ENCODE measurements around the gene KRTAP13-1. TPM values are rescaled to one million over a fixed set of nuclear protein-coding genes. Genes with fewer than 3 reads are reported as not detected.

Gene KRTAP13-1
- polyA plus RNA-seq, 2 of the 4 experiments (the other 2 are of a cell fraction), result not detected

DNA sequence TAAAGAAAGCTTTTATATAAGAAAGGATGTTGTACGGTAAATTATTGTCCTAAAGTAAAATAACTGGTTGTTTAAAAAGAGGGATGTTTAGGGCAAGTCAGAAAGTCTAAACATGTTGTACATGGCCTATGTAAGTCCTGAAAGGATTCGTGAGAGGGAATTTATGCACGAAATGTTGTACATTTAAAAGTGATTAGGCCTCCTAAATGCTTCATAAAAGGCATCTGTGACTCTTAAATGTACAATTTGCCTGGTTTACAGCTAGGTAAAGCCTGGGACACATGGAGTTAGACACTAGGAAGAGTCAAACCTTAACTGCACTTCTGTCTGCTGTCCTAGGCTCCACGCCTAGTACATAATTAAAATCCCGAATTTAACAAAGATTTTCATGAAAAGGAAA is 20.2 kb downstream of the KRTAP13-1 start (continued):
- TF ChIP-seq RNF2 (IDR thresholded peaks at IDR 0.05; ENCODE audit: borderline replicate concordance, low read depth) (no peak), EHF (CRISPR knock-in tag; IDR thresholded peaks at IDR 0.05) (no peak), CHD2 (IDR thresholded peaks at IDR 0.05; ENCODE audit: low read length, partially characterized antibody) (no peak), GATA3 (IDR thresholded peaks at IDR 0.05; ENCODE audit: borderline replicate concordance) (no peak), BHLHE40 (IDR thresholded peaks at IDR 0.05; ENCODE audit: low read depth, low read length) (no peak)

DNA sequence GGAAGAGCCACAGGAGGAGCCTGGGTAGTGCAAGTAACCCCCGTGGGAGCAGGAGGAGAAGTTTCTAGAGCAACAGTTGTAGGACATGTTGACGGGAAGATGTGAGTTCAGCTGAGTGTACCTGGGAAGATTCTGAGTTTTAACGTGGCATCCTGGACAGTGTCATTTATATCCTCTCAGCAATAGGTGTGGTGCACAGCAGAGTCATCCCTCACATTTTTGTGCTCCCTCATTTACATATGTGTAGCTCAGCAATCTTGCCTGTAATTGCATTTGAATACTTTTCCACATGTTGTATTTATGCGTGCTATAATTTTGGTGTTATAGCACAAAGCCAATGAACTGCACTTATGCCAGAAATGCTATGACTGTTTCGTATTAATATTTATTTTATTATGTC is 30.0 kb downstream of the KRTAP13-1 start, which contains the start of gene KRTAP13-3:
TSS of gene KRTAP13-3 (minus strand) at position 101 of the 400 bp plus-strand sequence. CDS start at position 87, 14 bp downstream.
- Histone ChIP-seq H3K27ac (no peak within 1 kb of the TSS), H3K4me2 (no peak within 1 kb of the TSS), H3K9me3 (no peaks in the 10 kb centered on the region), H3K4me3 (no peak within 1 kb of the TSS), H3K4me1 (no peaks in the 10 kb centered on the region)
- ChIA-PET POLR2A (no interaction called here), CTCF (no interaction called here)
- no peak for TF ChIP-seq MAFK (IDR thresholded peaks at IDR 0.05; ENCODE audit: partially characterized antibody)
- no peak for TF ChIP-seq FOXS1 (CRISPR knock-in tag; IDR thresholded peaks at IDR 0.05)
- TF ChIP-seq TP53 (CRISPR knock-in tag; IDR thresholded peaks at IDR 0.05), result no peak
- TF ChIP-seq FOSB (CRISPR knock-in tag; IDR thresholded peaks at IDR 0.05), result no peak
- no peak for TF ChIP-seq CHD4 (IDR thresholded peaks at IDR 0.05; ENCODE audit: borderline replicate concordance)
- ATAC-seq (no peak), FAIRE-seq (no peak), DNase-seq (ENCODE audit: low read depth in 1 of 2, low spot score in 1 of 2) (no peak)
- 16% methylated on average over 5 of the region's 5 CpGs for WGBS (ENCODE audit: missing lambda C conversion rate)

DNA sequence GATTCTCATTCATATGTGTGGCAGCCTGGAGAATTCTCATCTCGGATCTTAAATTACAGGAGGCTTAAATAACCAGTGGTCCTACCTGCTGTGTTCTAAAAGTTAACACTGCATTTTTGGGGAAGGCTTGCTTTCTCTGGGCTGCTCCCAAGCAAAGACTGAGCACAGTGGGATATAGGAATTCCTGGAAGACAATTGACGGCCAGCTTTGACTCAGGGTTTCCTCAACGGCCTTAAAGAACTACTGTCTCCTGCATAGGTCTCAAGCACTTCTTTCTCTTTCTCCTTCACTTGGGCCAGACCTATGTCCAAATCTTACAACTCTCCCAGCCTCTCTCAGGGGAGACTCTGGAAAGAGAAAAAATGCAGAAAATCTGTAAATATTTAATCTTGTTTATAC is 30.9 kb downstream of the KRTAP13-1 start:
- no peak overlapping the region for H3K4me2 ChIP-seq
- ChIA-PET POLR2A (no interaction called here), CTCF (no interaction called here)
- FAIRE-seq (no peak), DNase-seq (ENCODE audit: low read depth in 1 of 2, low spot score in 1 of 2) (no peak), ATAC-seq (no peak)
- no peak overlapping the region for H3K27ac ChIP-seq
- H3K4me3 ChIP-seq, result no peak overlapping the region
- WGBS (ENCODE audit: missing lambda C conversion rate), result 0% methylated on average over 3 of the region's 3 CpGs
- no peaks in the 10 kb centered on the region for H3K4me1 ChIP-seq
- H3K9me3 ChIP-seq, result no peaks in the 10 kb centered on the region
- TF ChIP-seq, protein P1, sequence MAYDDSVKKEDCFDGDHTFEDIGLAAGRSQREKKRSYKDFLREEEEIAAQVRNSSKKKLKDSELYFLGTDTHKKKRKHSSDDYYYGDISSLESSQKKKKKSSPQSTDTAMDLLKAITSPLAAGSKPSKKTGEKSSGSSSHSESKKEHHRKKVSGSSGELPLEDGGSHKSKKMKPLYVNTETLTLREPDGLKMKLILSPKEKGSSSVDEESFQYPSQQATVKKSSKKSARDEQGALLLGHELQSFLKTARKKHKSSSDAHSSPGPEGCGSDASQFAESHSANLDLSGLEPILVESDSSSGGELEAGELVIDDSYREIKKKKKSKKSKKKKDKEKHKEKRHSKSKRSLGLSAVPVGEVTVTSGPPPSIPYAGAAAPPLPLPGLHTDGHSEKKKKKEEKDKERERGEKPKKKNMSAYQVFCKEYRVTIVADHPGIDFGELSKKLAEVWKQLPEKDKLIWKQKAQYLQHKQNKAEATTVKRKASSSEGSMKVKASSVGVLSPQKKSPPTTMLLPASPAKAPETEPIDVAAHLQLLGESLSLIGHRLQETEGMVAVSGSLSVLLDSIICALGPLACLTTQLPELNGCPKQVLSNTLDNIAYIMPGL (CRISPR knock-in tag; IDR thresholded peaks at IDR 0.05; ENCODE audit: borderline replicate concordance), result no peak
- TF ChIP-seq, protein P2, sequence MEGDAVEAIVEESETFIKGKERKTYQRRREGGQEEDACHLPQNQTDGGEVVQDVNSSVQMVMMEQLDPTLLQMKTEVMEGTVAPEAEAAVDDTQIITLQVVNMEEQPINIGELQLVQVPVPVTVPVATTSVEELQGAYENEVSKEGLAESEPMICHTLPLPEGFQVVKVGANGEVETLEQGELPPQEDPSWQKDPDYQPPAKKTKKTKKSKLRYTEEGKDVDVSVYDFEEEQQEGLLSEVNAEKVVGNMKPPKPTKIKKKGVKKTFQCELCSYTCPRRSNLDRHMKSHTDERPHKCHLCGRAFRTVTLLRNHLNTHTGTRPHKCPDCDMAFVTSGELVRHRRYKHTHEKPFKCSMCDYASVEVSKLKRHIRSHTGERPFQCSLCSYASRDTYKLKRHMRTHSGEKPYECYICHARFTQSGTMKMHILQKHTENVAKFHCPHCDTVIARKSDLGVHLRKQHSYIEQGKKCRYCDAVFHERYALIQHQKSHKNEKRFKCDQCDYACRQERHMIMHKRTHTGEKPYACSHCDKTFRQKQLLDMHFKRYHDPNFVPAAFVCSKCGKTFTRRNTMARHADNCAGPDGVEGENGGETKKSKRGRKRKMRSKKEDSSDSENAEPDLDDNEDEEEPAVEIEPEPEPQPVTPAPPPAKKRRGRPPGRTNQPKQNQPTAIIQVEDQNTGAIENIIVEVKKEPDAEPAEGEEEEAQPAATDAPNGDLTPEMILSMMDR (IDR thresholded peaks at IDR 0.05), result no peak
- no peak for TF ChIP-seq ZC3H11A (IDR thresholded peaks at IDR 0.05)

DNA sequence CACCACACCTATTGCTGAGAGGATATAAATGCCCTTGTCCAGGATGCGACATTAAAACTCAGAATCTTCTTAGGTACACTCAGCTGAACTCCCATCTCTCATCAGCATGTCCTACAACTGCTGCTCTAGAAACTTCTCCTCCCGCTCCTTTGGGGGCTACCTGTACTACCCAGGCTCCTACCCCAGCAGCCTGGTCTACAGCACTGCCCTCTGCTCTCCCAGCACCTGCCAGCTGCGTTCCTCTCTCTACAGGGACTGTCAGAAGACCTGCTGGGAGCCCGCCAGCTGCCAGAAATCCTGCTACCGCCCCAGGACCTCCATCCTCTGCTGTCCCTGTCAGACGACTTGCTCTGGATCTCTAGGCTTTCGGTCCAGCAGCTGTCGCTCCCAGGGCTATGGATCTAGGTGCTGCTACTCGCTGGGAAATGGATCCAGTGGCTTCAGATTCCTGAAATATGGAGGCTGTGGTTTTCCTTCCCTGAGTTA is 34.4 kb downstream of the KRTAP13-1 start, which contains the start of gene KRTAP13-4:
TSS of gene KRTAP13-4 (plus strand) at position 51 of the 486 bp plus-strand sequence. CDS start at position 107, 56 bp downstream.
- FAIRE-seq (no peak), DNase-seq (ENCODE audit: low read depth in 1 of 2, low spot score in 1 of 2) (no peak), ATAC-seq (no peak)
- 0% methylated on average over 6 of the region's 9 CpGs for WGBS (ENCODE audit: missing lambda C conversion rate)
- H3K27ac ChIP-seq, result no peak within 1 kb of the TSS
- ChIA-PET CTCF (no interaction called here), POLR2A (no interaction called here)
- no peaks in the 10 kb centered on the region for H3K9me3 ChIP-seq
- H3K4me2 ChIP-seq, result no peak within 1 kb of the TSS
- H3K4me3 ChIP-seq, result no peak within 1 kb of the TSS
- no peaks in the 10 kb centered on the region for H3K4me1 ChIP-seq
- no peak for TF ChIP-seq MYC (IDR thresholded peaks at IDR 0.05; ENCODE audit: borderline replicate concordance, low read length)
- TF ChIP-seq FOSB (CRISPR knock-in tag; IDR thresholded peaks at IDR 0.05), result no peak
- TF ChIP-seq CHD4 (IDR thresholded peaks at IDR 0.05; ENCODE audit: borderline replicate concordance), result no peak
- TF ChIP-seq MAZ (IDR thresholded peaks at IDR 0.05; ENCODE audit: borderline replicate concordance, low read depth, low read length), result no peak
- TF ChIP-seq, protein P3, sequence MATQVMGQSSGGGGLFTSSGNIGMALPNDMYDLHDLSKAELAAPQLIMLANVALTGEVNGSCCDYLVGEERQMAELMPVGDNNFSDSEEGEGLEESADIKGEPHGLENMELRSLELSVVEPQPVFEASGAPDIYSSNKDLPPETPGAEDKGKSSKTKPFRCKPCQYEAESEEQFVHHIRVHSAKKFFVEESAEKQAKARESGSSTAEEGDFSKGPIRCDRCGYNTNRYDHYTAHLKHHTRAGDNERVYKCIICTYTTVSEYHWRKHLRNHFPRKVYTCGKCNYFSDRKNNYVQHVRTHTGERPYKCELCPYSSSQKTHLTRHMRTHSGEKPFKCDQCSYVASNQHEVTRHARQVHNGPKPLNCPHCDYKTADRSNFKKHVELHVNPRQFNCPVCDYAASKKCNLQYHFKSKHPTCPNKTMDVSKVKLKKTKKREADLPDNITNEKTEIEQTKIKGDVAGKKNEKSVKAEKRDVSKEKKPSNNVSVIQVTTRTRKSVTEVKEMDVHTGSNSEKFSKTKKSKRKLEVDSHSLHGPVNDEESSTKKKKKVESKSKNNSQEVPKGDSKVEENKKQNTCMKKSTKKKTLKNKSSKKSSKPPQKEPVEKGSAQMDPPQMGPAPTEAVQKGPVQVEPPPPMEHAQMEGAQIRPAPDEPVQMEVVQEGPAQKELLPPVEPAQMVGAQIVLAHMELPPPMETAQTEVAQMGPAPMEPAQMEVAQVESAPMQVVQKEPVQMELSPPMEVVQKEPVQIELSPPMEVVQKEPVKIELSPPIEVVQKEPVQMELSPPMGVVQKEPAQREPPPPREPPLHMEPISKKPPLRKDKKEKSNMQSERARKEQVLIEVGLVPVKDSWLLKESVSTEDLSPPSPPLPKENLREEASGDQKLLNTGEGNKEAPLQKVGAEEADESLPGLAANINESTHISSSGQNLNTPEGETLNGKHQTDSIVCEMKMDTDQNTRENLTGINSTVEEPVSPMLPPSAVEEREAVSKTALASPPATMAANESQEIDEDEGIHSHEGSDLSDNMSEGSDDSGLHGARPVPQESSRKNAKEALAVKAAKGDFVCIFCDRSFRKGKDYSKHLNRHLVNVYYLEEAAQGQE (IDR thresholded peaks at IDR 0.05), result no peak
- no peak for TF ChIP-seq POLR2A (IDR thresholded peaks at IDR 0.05; ENCODE audit: low read length)
- no peak for TF ChIP-seq EHF (CRISPR knock-in tag; IDR thresholded peaks at IDR 0.05)
- TF ChIP-seq ESRRA (IDR thresholded peaks at IDR 0.05; ENCODE audit: borderline replicate concordance, low read length), result no peak
- TF ChIP-seq ZNF302 (CRISPR knock-in tag; IDR thresholded peaks at IDR 0.05), result no peak
- TF ChIP-seq RFX5 (IDR thresholded peaks at IDR 0.05), result no peak
- no peak for TF ChIP-seq NPAS2 (CRISPR knock-in tag; IDR thresholded peaks at IDR 0.05; ENCODE audit: borderline replicate concordance)
- TF ChIP-seq, protein P4, sequence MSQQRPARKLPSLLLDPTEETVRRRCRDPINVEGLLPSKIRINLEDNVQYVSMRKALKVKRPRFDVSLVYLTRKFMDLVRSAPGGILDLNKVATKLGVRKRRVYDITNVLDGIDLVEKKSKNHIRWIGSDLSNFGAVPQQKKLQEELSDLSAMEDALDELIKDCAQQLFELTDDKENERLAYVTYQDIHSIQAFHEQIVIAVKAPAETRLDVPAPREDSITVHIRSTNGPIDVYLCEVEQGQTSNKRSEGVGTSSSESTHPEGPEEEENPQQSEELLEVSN (IDR thresholded peaks at IDR 0.05; ENCODE audit: borderline replicate concordance, low read depth), result no peak
